HepG2 (cell line): Measurements from ENCODE around the gene TGDS. TPM values are rescaled to one million over a fixed set of nuclear protein-coding genes. Genes with fewer than 3 reads are reported as not detected.

ENCODE experiments used
- ATAC-seq: fragments of 200-7000 bp; cut with Tn5 transposase; 3 replicates; pipeline ENCODE4 v1.9.1; 2020; ENCODE audit warnings: mild to moderate bottlenecking, moderate library complexity
- BruUV-seq: library from RNA; stranded (reverse); fragments of 400-500 nt; replicated peaks from 2 replicates; lab custom pipeline; 2021; lab: Mats Ljungman, UMichigan
- CTCF ChIA-PET: fragments of 300-600 bp; formaldehyde crosslinking; extraction: SDS; loops from one replicate; lab custom pipeline; 2021; ENCODE audit warnings: low total read pairs, inconsistent platforms, low intra/inter-chr PET ratio; lab: Yijun Ruan, JAX
- POLR2A ChIA-PET: fragments of 350-600 bp; sonication (Branson Sonifier 250); formaldehyde crosslinking; loops from one replicate; lab custom pipeline; 2020; ENCODE audit warnings: antibody characterized with exemption, inconsistent platforms; lab: Yijun Ruan, JAX
- DNase-seq: peaks from one replicate; pipeline ENCODE4 v3.0.0-alpha.2; 2015; ENCODE audit warnings: low spot score
- FAIRE-seq: peaks from 3 replicates; lab custom pipeline; 2011; peaks lifted over from hg19 to GRCh38; lab: Jason Lieb, UNC
- H2AFZ ChIP-seq: one replicate; pipeline ENCODE4 v1.6.1; 2011; ENCODE audit warnings: low read length, inconsistent platforms
- H3K27ac ChIP-seq: fragments of 300-600 bp; 3 replicates; pipeline ENCODE4 v1.8.0; 2011; ENCODE audit warnings: mixed run types, mild to moderate bottlenecking, mixed read lengths, low read length, inconsistent platforms; ENCODE audit not compliant: insufficient read depth; ENCODE audit errors: extremely low read length
- H3K27me3 ChIP-seq, 2 experiments: fragments of 200-600 bp in 1 of 2; 2 replicates in 1 of 2; 3 replicates in 1 of 2; pipeline versions ENCODE4 v1.6.0 to v1.8.0; 2011; ENCODE audit warnings: low read length in 2 of 2, mild to moderate bottlenecking in 2 of 2, moderate library complexity in 2 of 2, inconsistent platforms in 1 of 2; ENCODE audit not compliant: insufficient read depth in 2 of 2, control insufficient read depth in 1 of 2
- H3K36me3 ChIP-seq, 2 experiments: fragments of 200-600 bp in 1 of 2; replicated peaks in 1 of 2; 2 replicates in 1 of 2; 3 replicates in 1 of 2; pipeline versions ENCODE4 v1.5.1 to v1.8.0; 2011; ENCODE audit warnings: low read length in 2 of 2, inconsistent platforms in 1 of 2; ENCODE audit not compliant: insufficient read depth in 2 of 2, control insufficient read depth in 1 of 2
- H3K4me1 ChIP-seq: 2 replicates; pipeline ENCODE4 v1.5.1; 2012; ENCODE audit warnings: low read length, inconsistent platforms; ENCODE audit not compliant: insufficient read depth
- H3K4me2 ChIP-seq: 2 replicates; pipeline ENCODE4 v1.6.0; 2011; ENCODE audit warnings: low read depth, low read length, inconsistent platforms
- H3K4me3 ChIP-seq, 3 experiments: fragments of 200-600 bp in 1 of 3; sonication (generic), shearing (Covaris generic) in 1 of 3; replicated peaks in 1 of 3; 2 replicates each; pipeline ENCODE4 v1.5.1; 2011 to 2016; ENCODE audit warnings: low read length in 3 of 3, inconsistent platforms in 2 of 3, low read depth in 2 of 3, mild to moderate bottlenecking in 2 of 3, control low read depth in 1 of 3, mixed read lengths in 1 of 3; ENCODE audit not compliant: insufficient read depth in 1 of 3
- H3K79me2 ChIP-seq: one replicate; pipeline ENCODE4 v1.6.1; 2011; ENCODE audit warnings: low read length, inconsistent platforms; ENCODE audit not compliant: insufficient read depth
- H3K9ac ChIP-seq: 2 replicates; pipeline ENCODE4 v1.6.0; 2011; ENCODE audit warnings: mild to moderate bottlenecking, low read depth, low read length, inconsistent platforms; ENCODE audit not compliant: insufficient read depth
- H3K9me3 ChIP-seq: 2 replicates; pipeline ENCODE4 v1.5.1; 2012; ENCODE audit warnings: mild to moderate bottlenecking, low read length
- H4K20me1 ChIP-seq: 2 replicates; pipeline ENCODE4 v1.6.0; 2011; ENCODE audit warnings: inconsistent platforms, mild to moderate bottlenecking, low read length, moderate library complexity; ENCODE audit not compliant: insufficient read depth
- BRCA1 ChIP-seq: sonication (generic); formaldehyde crosslinking; IDR thresholded peaks from 2 replicates; pipeline ENCODE4 v1.4.0; 2020; ENCODE audit warnings: missing genetic modification reagents
- GFI1 ChIP-seq: sonication (generic); formaldehyde crosslinking; IDR thresholded peaks from 2 replicates; pipeline ENCODE4 v1.5.0; 2020; ENCODE audit warnings: missing genetic modification reagents, mild to moderate bottlenecking, borderline replicate concordance
- KAT7 ChIP-seq: IDR thresholded peaks from 2 replicates; pipeline ENCODE4 v1.6.1; 2018; ENCODE audit warnings: borderline replicate concordance, missing compliant biosample characterization
- KDM4B ChIP-seq: sonication (generic); formaldehyde crosslinking; IDR thresholded peaks from 2 replicates; pipeline ENCODE4 v1.4.0; 2020; ENCODE audit warnings: missing genetic modification reagents
- KIAA2018 ChIP-seq: sonication (generic); formaldehyde crosslinking; IDR thresholded peaks from 2 replicates; pipeline ENCODE4 v1.5.0; 2020; ENCODE audit warnings: mild to moderate bottlenecking, missing genetic modification reagents, borderline replicate concordance
- NCOR1 ChIP-seq: fragments of 200-600 bp; sonication (generic); IDR thresholded peaks from 2 replicates; pipeline ENCODE4 v1.7.0; 2017; ENCODE audit warnings: antibody characterized with exemption, low read length, borderline replicate concordance
- NFYB ChIP-seq: sonication (generic); formaldehyde crosslinking; IDR thresholded peaks from 2 replicates; pipeline ENCODE4 v1.4.0; 2020; ENCODE audit warnings: missing genetic modification reagents
- PREB ChIP-seq: sonication (generic); formaldehyde crosslinking; IDR thresholded peaks from 2 replicates; pipeline ENCODE4 v1.4.0; 2020; ENCODE audit warnings: missing genetic modification reagents
- SKIL ChIP-seq: sonication (generic); formaldehyde crosslinking; IDR thresholded peaks from 2 replicates; pipeline ENCODE4 v1.8.0; 2022; ENCODE audit warnings: missing genetic modification reagents, mild to moderate bottlenecking, moderate library complexity, borderline replicate concordance
- XBP1 ChIP-seq: sonication (generic); formaldehyde crosslinking; IDR thresholded peaks from 2 replicates; pipeline ENCODE4 v1.5.0; 2020; ENCODE audit warnings: missing genetic modification reagents
- ZNF24 ChIP-seq: fragments of 450-650 bp; IDR thresholded peaks from 2 replicates; pipeline ENCODE4 v1.6.1; 2017; ENCODE audit warnings: antibody characterized with exemption, mild to moderate bottlenecking
- ZNF576 ChIP-seq: sonication (generic); formaldehyde crosslinking; IDR thresholded peaks from 2 replicates; pipeline ENCODE4 v1.4.0; 2020; ENCODE audit warnings: mild to moderate bottlenecking, missing genetic modification reagents
- ZNF709 ChIP-seq: sonication (generic); formaldehyde crosslinking; IDR thresholded peaks from 2 replicates; pipeline ENCODE4 v1.5.0; 2020; ENCODE audit warnings: mild to moderate bottlenecking, missing genetic modification reagents
- WGBS: methylation state at CpG from one replicate; pipeline ENCODE4 v1.1.6; 2017; ENCODE audit warnings: low lambda C conversion rate; 5-methylcytosine and 5-hydroxymethylcytosine counted together
- in situ Hi-C: cut with HindIII; loops from 2 replicates; pipeline ENCODE4 v1.10.0; 2017; ENCODE audit warnings: low pct_unique_long_range_greater_than_20kb; ENCODE audit not compliant: extremely low pct_ligation_motif_present
- intact Hi-C: fragments of 100-400 bp; cut with micrococcal nuclease; formaldehyde crosslinking; loops from one replicate; pipeline ENCODE4 v1.10.0; 2022; ENCODE audit not compliant: unreplicated experiment
- polyA plus RNA-seq, 8 experiments: library from polyadenylated mRNA; depleted of rRNA in 3 of 8; stranded (reverse) in 7 of 8; unstranded in 1 of 8; fragments of >200 nt; fragmentation: Illumina TruSeq in 4 of 8; extraction: Trizol in 4 of 8; gene quantifications; 2 replicates each; pipeline versions ENCODE4 v1.2.1 to v1.2.3, GENCODE V29; 2011 to 2016; ENCODE audit warnings: low read depth in 4 of 8, missing spikeins in 1 of 8, mixed read lengths in 1 of 8; ENCODE audit not compliant: insufficient read depth in 1 of 8
- total RNA-seq, 5 experiments: library from RNA; depleted of rRNA; stranded (reverse); fragments of >200 nt; fragmentation: Illumina TruSeq; extraction: Trizol; gene quantifications; 2 replicates each; pipeline ENCODE4 v1.2.3, GENCODE V29; 2016; ENCODE audit warnings: low read depth in 1 of 5

Gene TGDS
- total and polyA plus RNA-seq, 2 of the 13 experiments (the other 11 are each of a cell fraction or from before 2014, with no cell fraction given): 15.5 to 17.9 TPM

- H3K4me1 ChIP-seq: no peaks in the 10 kb centered on the region
- no peak overlapping the region for H3K4me2 ChIP-seq
- BruUV-seq: no TSS peak
- WGBS: 75% methylated on average over 1 of the region's 1 CpG
- H3K9ac ChIP-seq: no peak overlapping the region
- no peak overlapping the region for H3K27ac ChIP-seq
- H3K27me3 ChIP-seq: no peaks in the 10 kb centered on the region
- ChIA-PET POLR2A (no interaction called here), CTCF (no interaction called here)
- H3K79me2 ChIP-seq: peaks cover under 1% of the 10 kb centered on the region
- peaks cover 10 to 40% of the 10 kb centered on the region in 2 experiments for H3K36me3 ChIP-seq
- ATAC-seq (no peak), DNase-seq (no peak), FAIRE-seq (no peak)
- H2AFZ ChIP-seq: no peak overlapping the region
- intact Hi-C loops (no loop called here), in situ Hi-C loops (no loop called here)
- H4K20me1 ChIP-seq: no peaks in the 10 kb centered on the region
- H3K4me3 ChIP-seq: no peak overlapping the region
- no peaks in the 10 kb centered on the region for H3K9me3 ChIP-seq
- TF ChIP-seq BRCA1 (no peak), NCOR1 (no peak), ZNF709 (CRISPR knock-in tag) (no peak), XBP1 (CRISPR knock-in tag) (no peak), ZNF576 (CRISPR knock-in tag) (no peak), ZNF24 (no peak), NFYB (CRISPR knock-in tag) (no peak), SKIL (no peak), KIAA2018 (CRISPR knock-in tag) (no peak), GFI1 (CRISPR knock-in tag) (no peak), KDM4B (CRISPR knock-in tag) (no peak), PREB (CRISPR knock-in tag) (no peak), KAT7 (CRISPR knock-in tag) (no peak)
These were observed 16.9 kb downstream of the TGDS start for GRCh38 chr13:94579063-94579462.
